Thymus (tissue), 11 donors: Measurements from ENCODE around the gene INTS1. TPM values are rescaled to one million over a fixed set of nuclear protein-coding genes. Genes with fewer than 3 reads are reported as not detected.

ENCODE experiments used
- DNase-seq, 9 donors: peaks; one replicate each; pipeline ENCODE4 v3.0.0-alpha.2; 2013; ENCODE audit warnings: low spot score in 9 of 9, low read depth in 6 of 9, missing footprints in 1 of 9
- H3K27ac ChIP-seq, 2 donors: one replicate each; pipeline ENCODE4 v1.5.1; 2013; ENCODE audit warnings: control low read depth in 1 of 2, low read depth in 1 of 2, low read length in 1 of 2, mild to moderate bottlenecking in 1 of 2, moderate library complexity in 1 of 2
- H3K27me3 ChIP-seq, 2 donors: one replicate each; pipeline ENCODE4 v1.5.1; 2013; ENCODE audit warnings: low read length in 1 of 2; ENCODE audit not compliant: control insufficient read depth in 2 of 2, insufficient read depth in 1 of 2
- H3K36me3 ChIP-seq, 2 donors: one replicate each; pipeline ENCODE4 v1.5.1; 2013; ENCODE audit warnings: low read length in 1 of 2, mild to moderate bottlenecking in 1 of 2, moderate library complexity in 1 of 2; ENCODE audit not compliant: control insufficient read depth in 2 of 2, insufficient read depth in 2 of 2
- H3K4me1 ChIP-seq, 2 donors: one replicate each; pipeline ENCODE4 v1.5.1; 2013; ENCODE audit warnings: low read length in 2 of 2; ENCODE audit not compliant: control insufficient read depth in 2 of 2, insufficient read depth in 2 of 2
- H3K4me3 ChIP-seq, 2 donors: one replicate each; pipeline ENCODE4 v1.5.1; 2013; ENCODE audit warnings: low read length in 2 of 2, control low read depth in 1 of 2, mild to moderate bottlenecking in 1 of 2
- H3K9me3 ChIP-seq, 2 donors: one replicate each; pipeline ENCODE4 v1.5.1; 2013; ENCODE audit warnings: low read length in 1 of 2, mild to moderate bottlenecking in 1 of 2; ENCODE audit not compliant: control insufficient read depth in 2 of 2, insufficient read depth in 1 of 2
- WGBS: extraction: QIAGEN DNeasy Blood & Tissue Kit; methylation state at CpG from one replicate; pipeline ENCODE4 v1.1.7; 2013; 5-methylcytosine and 5-hydroxymethylcytosine counted together
- polyA plus RNA-seq: library from polyadenylated mRNA; stranded (reverse); fragments of 200-250 nt; gene quantifications from one replicate; pipeline ENCODE4 v1.2.3, GENCODE V29; 2013
- total RNA-seq: library from RNA; stranded (reverse); fragments of 120-200 nt; gene quantifications from one replicate; pipeline ENCODE4 v1.2.4, GENCODE V29; 2013
- donor health status: healthy.

INTS1 gene
- total and polyA plus RNA-seq, 2 donors: 19.6 to 287 TPM

- H3K27ac ChIP-seq: no peak overlapping the region
- 98% methylated on average over 25 of the region's 25 CpGs for WGBS
- H3K27me3 ChIP-seq: no peaks in the 10 kb centered on the region
- no peak overlapping the region for H3K4me3 ChIP-seq
- DNase-seq: no peak
- H3K9me3 ChIP-seq: no peaks in the 10 kb centered on the region
- H3K36me3 ChIP-seq: peaks cover 94 to 97% of the 10 kb centered on the region in 2 donors
- H3K4me1 ChIP-seq: no peaks in the 10 kb centered on the region
Observed at GRCh38 chr7:1487466-1487865, 16.7 kb downstream of the INTS1 start.

DNA sequence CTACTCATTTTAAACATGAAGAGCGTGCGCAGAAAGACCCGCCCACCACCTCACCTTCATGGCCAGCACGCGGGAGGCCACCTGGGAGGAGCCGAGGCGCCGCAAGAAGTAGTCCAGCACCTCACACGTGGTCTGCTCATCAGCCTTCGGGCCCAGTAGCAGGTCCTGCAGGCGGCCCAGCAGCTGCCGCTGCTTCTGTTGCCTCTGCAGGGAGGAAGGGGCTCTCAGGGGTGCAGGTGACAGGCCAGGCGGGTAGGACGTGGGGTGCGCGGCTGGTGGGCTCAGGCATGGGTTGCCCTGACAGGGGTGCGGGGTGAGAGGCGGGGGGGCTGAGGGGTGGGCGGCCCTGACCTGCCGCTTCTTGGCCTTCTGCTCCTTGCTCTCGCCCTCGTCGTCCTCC, 17.6 kb downstream of the INTS1 start:
- no peak for DNase-seq
- H3K4me1 ChIP-seq: no peaks in the 10 kb centered on the region
- WGBS: 97% methylated on average over 23 of the region's 23 CpGs
- H3K27ac ChIP-seq: no peak overlapping the region
- no peak overlapping the region for H3K4me3 ChIP-seq
- no peaks in the 10 kb centered on the region for H3K27me3 ChIP-seq
- no peaks in the 10 kb centered on the region for H3K9me3 ChIP-seq
- peaks cover 95 to 97% of the 10 kb centered on the region in 2 donors for H3K36me3 ChIP-seq

GRCh38 chr7:1485156-1485555, 19.0 kb downstream of the INTS1 start:
- 97% methylated on average over 19 of the region's 19 CpGs for WGBS
- Histone ChIP-seq H3K4me1 (no peaks in the 10 kb centered on the region), H3K36me3 (peaks cover 92 to 100% of the 10 kb centered on the region in 2 donors), H3K9me3 (no peaks in the 10 kb centered on the region), H3K27ac (no peak overlapping the region), H3K4me3 (no peak overlapping the region), H3K27me3 (no peaks in the 10 kb centered on the region)
- no peak for DNase-seq

DNA sequence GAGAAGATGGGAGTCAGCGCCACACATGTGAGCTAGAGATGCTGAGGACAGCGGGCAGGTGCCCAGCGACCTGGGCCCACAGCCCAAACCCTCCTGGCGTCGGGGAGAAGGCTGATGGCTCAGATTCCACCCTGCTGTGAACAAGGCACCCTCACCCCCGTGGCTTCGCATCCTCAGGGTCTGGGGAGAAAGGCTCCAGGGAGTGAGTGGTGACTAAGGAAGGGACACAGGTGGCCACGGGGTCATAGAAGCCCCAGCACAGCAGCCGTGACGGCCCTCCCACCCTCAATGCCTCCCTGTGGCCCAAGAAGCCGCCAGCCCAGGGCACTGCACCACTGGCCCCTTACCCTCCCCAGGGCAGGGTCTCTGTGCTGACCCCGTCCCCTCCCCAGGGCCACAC, 19.6 kb downstream of the INTS1 start:
- Histone ChIP-seq H3K4me3 (no peak overlapping the region), H3K4me1 (no peaks in the 10 kb centered on the region), H3K27me3 (no peaks in the 10 kb centered on the region), H3K9me3 (no peaks in the 10 kb centered on the region), H3K36me3 (peaks cover 91 to 100% of the 10 kb centered on the region in 2 donors), H3K27ac (no peak overlapping the region)
- WGBS: 93% methylated on average over 12 of the region's 12 CpGs
- DNase-seq: no peak

GRCh38 chr7:1483536-1484505, 20.4 kb downstream of the INTS1 start:
- H3K9me3 ChIP-seq: no peaks in the 10 kb centered on the region
- 97% methylated on average over 65 of the region's 65 CpGs for WGBS
- H3K36me3 ChIP-seq: peaks cover 91 to 99% of the 10 kb centered on the region in 2 donors
- H3K4me1 ChIP-seq: no peaks in the 10 kb centered on the region
- no peaks in the 10 kb centered on the region for H3K27me3 ChIP-seq
- no peak overlapping the region for H3K27ac ChIP-seq
- no peak for DNase-seq
- H3K4me3 ChIP-seq: no peak overlapping the region

GRCh38 chr7:1483079-1483478, 21.1 kb downstream of the INTS1 start:
- peaks cover 91 to 99% of the 10 kb centered on the region in 2 donors for H3K36me3 ChIP-seq
- no peaks in the 10 kb centered on the region for H3K27me3 ChIP-seq
- 95% methylated on average over 22 of the region's 22 CpGs for WGBS
- no peak for DNase-seq
- H3K4me3 ChIP-seq: no peak overlapping the region
- H3K27ac ChIP-seq: no peak overlapping the region
- H3K4me1 ChIP-seq: no peaks in the 10 kb centered on the region
- no peaks in the 10 kb centered on the region for H3K9me3 ChIP-seq

- Histone ChIP-seq H3K27me3 (no peaks in the 10 kb centered on the region), H3K27ac (no peak overlapping the region), H3K4me3 (no peak overlapping the region), H3K9me3 (no peaks in the 10 kb centered on the region), H3K36me3 (peaks cover 91 to 99% of the 10 kb centered on the region in 2 donors), H3K4me1 (no peaks in the 10 kb centered on the region)
- WGBS: 98% methylated on average over 20 of the region's 20 CpGs
- DNase-seq: no peak
Observed at GRCh38 chr7:1481300-1481699, 22.9 kb downstream of the INTS1 start.

DNA sequence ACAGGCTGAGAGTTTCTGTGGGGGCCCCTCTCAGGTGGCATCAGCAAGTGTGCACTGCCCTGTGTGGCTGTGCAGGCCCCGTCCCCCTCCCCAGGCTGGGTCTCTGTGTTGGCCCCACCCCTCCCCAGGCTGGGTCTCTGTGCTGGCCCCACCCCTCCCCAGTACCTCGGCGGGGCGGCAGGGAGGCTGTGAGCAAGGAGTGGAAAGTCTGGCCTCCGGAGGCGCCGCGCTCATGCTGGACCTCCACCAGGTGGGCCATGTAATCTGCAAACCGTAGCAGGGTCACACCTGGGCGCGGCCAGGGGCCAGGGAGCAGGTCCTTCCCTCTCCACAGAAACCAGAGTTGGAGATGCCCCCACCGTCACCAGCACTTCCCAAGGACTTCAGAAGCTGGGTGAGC, 23.5 kb downstream of the INTS1 start:
- no peak for DNase-seq
- WGBS: 92% methylated on average over 12 of the region's 12 CpGs
- no peaks in the 10 kb centered on the region for H3K27me3 ChIP-seq
- H3K4me1 ChIP-seq: no peaks in the 10 kb centered on the region
- peaks cover 92 to 99% of the 10 kb centered on the region in 2 donors for H3K36me3 ChIP-seq
- H3K9me3 ChIP-seq: no peaks in the 10 kb centered on the region
- H3K4me3 ChIP-seq: no peak overlapping the region
- H3K27ac ChIP-seq: no peak overlapping the region

- H3K9me3 ChIP-seq: no peaks in the 10 kb centered on the region
- no peaks in the 10 kb centered on the region for H3K27me3 ChIP-seq
- H3K4me3 ChIP-seq: no peak overlapping the region
- no peak overlapping the region for H3K27ac ChIP-seq
- WGBS: 94% methylated on average over 24 of the region's 24 CpGs
- H3K36me3 ChIP-seq: peaks cover 91 to 98% of the 10 kb centered on the region in 2 donors
- peaks cover 3 to 5% of the 10 kb centered on the region in 2 donors for H3K4me1 ChIP-seq
- DNase-seq: no peak
Observed at GRCh38 chr7:1479287-1479686, 24.9 kb downstream of the INTS1 start.
